Astrocyte (in vitro differentiated cells and primary cell): Measurements from ENCODE around the gene ZNF618. TPM values are rescaled to one million over a fixed set of nuclear protein-coding genes. Genes with fewer than 3 reads are reported as not detected.

Experiments used
- DNase-seq: peaks from one replicate; pipeline ENCODE4 v3.0.0-alpha.2; 2010; ENCODE audit warnings: low read depth
- FAIRE-seq: peaks from 2 replicates; lab custom pipeline; 2011; peaks lifted over from hg19 to GRCh38; lab: Jason Lieb, UNC
- H2AFZ ChIP-seq: 2 replicates; pipeline ENCODE4 v1.6.0; 2012; ENCODE audit warnings: low read depth, low read length, inconsistent platforms
- H3K27ac ChIP-seq: 2 replicates; pipeline ENCODE4 v1.5.1; 2011; ENCODE audit warnings: low read depth, low read length, inconsistent platforms
- H3K27me3 ChIP-seq: 2 replicates; pipeline ENCODE4 v1.6.0; 2011; ENCODE audit warnings: low read length, inconsistent platforms; ENCODE audit not compliant: insufficient read depth
- H3K36me3 ChIP-seq: 2 replicates; pipeline ENCODE4 v1.5.1; 2011; ENCODE audit warnings: low read length, inconsistent platforms; ENCODE audit not compliant: insufficient read depth
- H3K4me1 ChIP-seq: 2 replicates; pipeline ENCODE4 v1.5.1; 2011; ENCODE audit warnings: low read length, inconsistent platforms; ENCODE audit not compliant: insufficient read depth
- H3K4me2 ChIP-seq: 2 replicates; pipeline ENCODE4 v1.6.0; 2012; ENCODE audit warnings: low read length, inconsistent platforms
- H3K4me3 ChIP-seq: 2 replicates; pipeline ENCODE4 v1.5.1; 2011; ENCODE audit warnings: low read depth, mild to moderate bottlenecking, low read length, inconsistent platforms; ENCODE audit not compliant: insufficient read depth
- H3K79me2 ChIP-seq: 2 replicates; pipeline ENCODE4 v1.6.0; 2012; ENCODE audit warnings: mild to moderate bottlenecking, low read length, inconsistent platforms; ENCODE audit not compliant: insufficient read depth
- H3K9ac ChIP-seq: 2 replicates; pipeline ENCODE4 v1.6.0; 2012; ENCODE audit warnings: mild to moderate bottlenecking, low read length, inconsistent platforms
- H3K9me3 ChIP-seq: 2 replicates; pipeline ENCODE4 v1.5.1; 2012; ENCODE audit warnings: low read depth, mild to moderate bottlenecking, low read length, inconsistent platforms; ENCODE audit not compliant: insufficient read depth
- H4K20me1 ChIP-seq: 2 replicates; pipeline ENCODE4 v1.6.0; 2012; ENCODE audit warnings: low read length, inconsistent platforms; ENCODE audit not compliant: insufficient read depth
- H3K27ac Mint-ChIP-seq: one replicate; pipeline ENCODE4 v1.8.0; 2021; ENCODE audit warnings: mild to moderate bottlenecking, mixed read lengths; ENCODE audit not compliant: unreplicated experiment
- H3K27me3 Mint-ChIP-seq: one replicate; pipeline ENCODE4 v1.8.0; 2021; ENCODE audit warnings: low read depth, mixed read lengths; ENCODE audit not compliant: unreplicated experiment
- H3K36me3 Mint-ChIP-seq: one replicate; pipeline ENCODE4 v1.8.0; 2021; ENCODE audit warnings: low read depth, mixed read lengths; ENCODE audit not compliant: unreplicated experiment
- H3K4me1 Mint-ChIP-seq: one replicate; pipeline ENCODE4 v1.8.0; 2021; ENCODE audit warnings: low read depth, mixed read lengths; ENCODE audit not compliant: unreplicated experiment
- H3K4me3 Mint-ChIP-seq: one replicate; pipeline ENCODE4 v1.8.0; 2021; ENCODE audit warnings: mild to moderate bottlenecking, moderate library complexity, mixed read lengths; ENCODE audit not compliant: unreplicated experiment
- H3K9me3 Mint-ChIP-seq: one replicate; pipeline ENCODE4 v1.8.0; 2021; ENCODE audit warnings: mild to moderate bottlenecking, mixed read lengths; ENCODE audit not compliant: unreplicated experiment
- EZH2 ChIP-seq: IDR thresholded peaks from 2 replicates; pipeline ENCODE4 v1.6.1; 2012; ENCODE audit warnings: mild to moderate bottlenecking, low read length, inconsistent platforms; ENCODE audit not compliant: insufficient read depth
- total RNA-seq: library from RNA; stranded (reverse); gene quantifications from 2 replicates; pipeline ENCODE4 v1.2.1, GENCODE V29; 2021
- TF ChIP-seq, protein P1 (sequence below): IDR thresholded peaks from 2 replicates; pipeline ENCODE4 v1.5.1; 2011; ENCODE audit warnings: low read depth, mild to moderate bottlenecking, inconsistent platforms, low read length, moderate library complexity; ENCODE audit not compliant: insufficient read depth

The ZNF618 gene
- total RNA-seq, 1 donor from 2014 or later, result 30.1 TPM

DNA sequence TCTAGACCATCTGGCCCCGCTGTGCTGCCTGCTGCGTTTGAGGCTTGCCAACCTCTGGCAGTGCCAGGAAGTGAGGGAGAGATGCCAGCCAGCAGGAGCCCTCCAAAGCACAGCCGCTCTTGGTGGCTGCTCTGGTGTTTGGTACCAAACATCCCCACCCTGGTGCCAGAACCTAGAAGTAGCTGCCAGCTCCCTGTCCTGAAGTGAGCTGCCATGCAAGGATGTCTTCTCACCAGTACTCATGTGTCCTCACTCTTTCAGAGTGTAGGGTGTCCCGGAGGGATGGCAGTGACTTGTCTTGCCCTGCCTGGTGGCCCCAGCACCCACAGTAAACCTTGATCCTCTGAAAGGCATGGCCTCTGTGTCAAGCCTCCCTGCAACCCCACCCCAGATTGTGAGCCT is 158.6 kb downstream of the ZNF618 start:
- Histone ChIP-seq H3K27me3 (no peaks in the 10 kb centered on the region), H3K4me2 (no peak overlapping the region), H3K4me3 (no peak overlapping the region), H3K36me3 (peaks cover 29% of the 10 kb centered on the region), H3K9me3 (no peaks in the 10 kb centered on the region), H3K27ac (no peak overlapping the region), H3K79me2 (no peaks in the 10 kb centered on the region), H3K9ac (no peak overlapping the region), H3K4me1 (no peaks in the 10 kb centered on the region), H4K20me1 (peaks cover 21% of the 10 kb centered on the region), H2AFZ (no peak overlapping the region)
- no peak for FAIRE-seq
- H3K36me3 Mint-ChIP-seq, result peaks cover 39% of the 10 kb centered on the region
- no peaks in the 10 kb centered on the region for H3K9me3 Mint-ChIP-seq
- DNase-seq, result no peak
- TF ChIP-seq, protein P1, sequence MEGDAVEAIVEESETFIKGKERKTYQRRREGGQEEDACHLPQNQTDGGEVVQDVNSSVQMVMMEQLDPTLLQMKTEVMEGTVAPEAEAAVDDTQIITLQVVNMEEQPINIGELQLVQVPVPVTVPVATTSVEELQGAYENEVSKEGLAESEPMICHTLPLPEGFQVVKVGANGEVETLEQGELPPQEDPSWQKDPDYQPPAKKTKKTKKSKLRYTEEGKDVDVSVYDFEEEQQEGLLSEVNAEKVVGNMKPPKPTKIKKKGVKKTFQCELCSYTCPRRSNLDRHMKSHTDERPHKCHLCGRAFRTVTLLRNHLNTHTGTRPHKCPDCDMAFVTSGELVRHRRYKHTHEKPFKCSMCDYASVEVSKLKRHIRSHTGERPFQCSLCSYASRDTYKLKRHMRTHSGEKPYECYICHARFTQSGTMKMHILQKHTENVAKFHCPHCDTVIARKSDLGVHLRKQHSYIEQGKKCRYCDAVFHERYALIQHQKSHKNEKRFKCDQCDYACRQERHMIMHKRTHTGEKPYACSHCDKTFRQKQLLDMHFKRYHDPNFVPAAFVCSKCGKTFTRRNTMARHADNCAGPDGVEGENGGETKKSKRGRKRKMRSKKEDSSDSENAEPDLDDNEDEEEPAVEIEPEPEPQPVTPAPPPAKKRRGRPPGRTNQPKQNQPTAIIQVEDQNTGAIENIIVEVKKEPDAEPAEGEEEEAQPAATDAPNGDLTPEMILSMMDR, result no peak
- no peak for TF ChIP-seq EZH2
- H3K27ac Mint-ChIP-seq, result no peak overlapping the region
- no peaks in the 10 kb centered on the region for H3K4me1 Mint-ChIP-seq
- H3K27me3 Mint-ChIP-seq, result no peaks in the 10 kb centered on the region
- H3K4me3 Mint-ChIP-seq, result no peak overlapping the region

DNA sequence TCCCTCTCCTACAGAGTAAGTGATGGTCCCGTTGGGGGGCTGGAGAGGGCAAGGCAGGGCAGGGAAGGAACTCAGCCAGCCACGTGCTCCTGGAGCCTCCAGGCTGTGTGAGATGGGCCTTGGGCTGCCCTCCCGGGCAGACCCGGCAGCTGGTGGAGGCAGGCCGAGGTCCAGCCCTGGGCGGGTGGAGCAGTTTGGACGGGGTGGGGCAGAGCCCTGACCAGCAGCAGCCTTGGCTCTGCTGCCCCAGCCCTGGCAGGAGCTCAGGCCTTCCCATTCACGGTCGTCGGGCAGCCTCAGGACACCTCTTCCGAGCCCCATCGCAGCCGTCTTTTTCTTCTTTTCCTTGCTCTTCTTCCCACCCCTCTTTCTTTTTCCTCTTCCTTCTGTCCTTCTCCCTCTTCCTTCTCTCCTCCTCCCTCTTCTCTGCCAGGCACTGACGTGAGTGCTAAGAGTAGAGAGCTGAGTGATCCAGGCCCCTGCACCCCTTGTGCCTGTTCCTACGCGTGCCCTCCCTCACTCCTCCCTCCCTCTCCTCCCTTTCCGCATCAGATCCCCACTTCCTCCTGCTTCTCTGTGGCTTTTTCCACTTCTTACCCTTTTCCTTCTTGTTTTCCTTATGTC is 159.2 kb downstream of the ZNF618 start:
- Histone ChIP-seq H3K27me3 (no peaks in the 10 kb centered on the region), H3K4me2 (no peak overlapping the region), H3K79me2 (no peaks in the 10 kb centered on the region), H3K4me3 (no peak overlapping the region), H3K36me3 (peaks cover 32% of the 10 kb centered on the region), H4K20me1 (peaks cover 21% of the 10 kb centered on the region), H3K27ac (no peak overlapping the region), H3K4me1 (no peaks in the 10 kb centered on the region), H3K9me3 (no peaks in the 10 kb centered on the region), H2AFZ (no peak overlapping the region), H3K9ac (no peak overlapping the region)
- DNase-seq (no peak), FAIRE-seq (no peak)
- Mint-ChIP-seq H3K27ac (no peak overlapping the region), H3K9me3 (no peaks in the 10 kb centered on the region), H3K36me3 (peaks cover 39% of the 10 kb centered on the region), H3K27me3 (no peaks in the 10 kb centered on the region), H3K4me1 (no peaks in the 10 kb centered on the region), H3K4me3 (no peak overlapping the region)
- TF ChIP-seq EZH2, result no peak
- TF ChIP-seq, protein P1, result no peak
